HG03432 (cell line): ENCODE results near the gene MARCHF3.
"Not testable (repeated sequence)": the region's sequence is repeated elsewhere in the genome, so short reads cannot be mapped to it uniquely, and the experiment has no call there.

Source experiments
- ATAC-seq: cut with Tn5 transposase; IDR thresholded peaks from one replicate; pipeline ENCODE4 v1.9.1; 2021; ENCODE audit warnings: mild to moderate bottlenecking, moderate library complexity; ENCODE audit not compliant: unreplicated experiment

MARCHF3 gene

GRCh38 chr5:126853541-126854307 lies 176.6 kb downstream of the MARCHF3 start:
- ATAC-seq = not testable (repeated sequence)

GRCh38 chr5:126852841-126853271 lies 177.5 kb downstream of the MARCHF3 start:
- ATAC-seq = no peak

- peak; percentile 86 for ATAC-seq
These were observed 178.2 kb downstream of the MARCHF3 start for GRCh38 chr5:126852091-126852571.

GRCh38 chr5:126851501-126852011 lies 178.8 kb downstream of the MARCHF3 start:
- no peak for ATAC-seq

GRCh38 chr5:126849101-126849678 lies 181.2 kb downstream of the MARCHF3 start:
- no peak for ATAC-seq

GRCh38 chr5:126848253-126848652 lies 182.1 kb downstream of the MARCHF3 start:
- no peak for ATAC-seq

GRCh38 chr5:126847826-126848251 lies 182.5 kb downstream of the MARCHF3 start:
- ATAC-seq = no peak

GRCh38 chr5:126847456-126847820 lies 182.9 kb downstream of the MARCHF3 start:
- no peak for ATAC-seq

GRCh38 chr5:126846744-126847455 lies 183.5 kb downstream of the MARCHF3 start:
- no peak for ATAC-seq

GRCh38 chr5:126846344-126846743 lies 184.0 kb downstream of the MARCHF3 start:
- no peak for ATAC-seq

- ATAC-seq = peak; percentile 98
These were observed 184.8 kb downstream of the MARCHF3 start for GRCh38 chr5:126845470-126846070.

- not testable (repeated sequence) for ATAC-seq
These were observed 187.0 kb downstream of the MARCHF3 start for GRCh38 chr5:126843375-126843774.

- not testable (repeated sequence) for ATAC-seq
These were observed 191.0 kb downstream of the MARCHF3 start for GRCh38 chr5:126839407-126839806.

GRCh38 chr5:126837906-126838539 lies 192.3 kb downstream of the MARCHF3 start:
- ATAC-seq = no peak

- ATAC-seq = no peak
These were observed 193.1 kb downstream of the MARCHF3 start for GRCh38 chr5:126837242-126837641.

- no peak for ATAC-seq
These were observed 193.6 kb downstream of the MARCHF3 start for GRCh38 chr5:126836778-126837177.

- no peak for ATAC-seq
These were observed 199.2 kb downstream of the MARCHF3 start for GRCh38 chr5:126831156-126831555.

GRCh38 chr5:126830061-126830460 lies 200.3 kb downstream of the MARCHF3 start:
- ATAC-seq = no peak

GRCh38 chr5:126829098-126829497 lies 201.3 kb downstream of the MARCHF3 start:
- ATAC-seq = no peak

- no peak for ATAC-seq
These were observed 203.6 kb downstream of the MARCHF3 start for GRCh38 chr5:126826619-126827215.
